Measurements from ENCODE around the gene AGPAT4.

The AGPAT4 gene

GRCh38 chr6:161284653-161285052 is 10.8 kb upstream of the AGPAT4 start:
- no peak for DNase-seq (ENCODE audit: low read depth)

GRCh38 chr6:161281092-161281491 is 7.2 kb upstream of the AGPAT4 start:
- no peak for DNase-seq (ENCODE audit: low read depth)

GRCh38 chr6:161279677-161280415 is 6.0 kb upstream of the AGPAT4 start:
- no peak for DNase-seq (ENCODE audit: low read depth)

- no peak for DNase-seq (ENCODE audit: low read depth)
Measured at GRCh38 chr6:161276605-161277155, 2.8 kb upstream of the AGPAT4 start.

- no peak for DNase-seq (ENCODE audit: low read depth)
Measured at GRCh38 chr6:161274898-161275297, 1.0 kb upstream of the AGPAT4 start.

- no peak for DNase-seq (ENCODE audit: low read depth)
Measured at GRCh38 chr6:161274488-161274858, 612 bp upstream of the AGPAT4 start.

GRCh38 chr6:161273274-161273751 is 548 bp downstream of the AGPAT4 start:
- peak; percentile 59 for DNase-seq (ENCODE audit: low read depth)

GRCh38 chr6:161272635-161273273 is 1.1 kb downstream of the AGPAT4 start:
- peak; percentile 29 for DNase-seq (ENCODE audit: low read depth)

GRCh38 chr6:161271343-161272030 is 2.4 kb downstream of the AGPAT4 start:
- no peak for DNase-seq (ENCODE audit: low read depth)

- no peak for DNase-seq (ENCODE audit: low read depth)
Measured at GRCh38 chr6:161270116-161270515, 3.7 kb downstream of the AGPAT4 start.

GRCh38 chr6:161269310-161269709 is 4.6 kb downstream of the AGPAT4 start:
- DNase-seq (ENCODE audit: low read depth): no peak

GRCh38 chr6:161268531-161269210 is 5.2 kb downstream of the AGPAT4 start:
- no peak for DNase-seq (ENCODE audit: low read depth)

- no peak for DNase-seq (ENCODE audit: low read depth)
Measured at GRCh38 chr6:161266513-161267230, 7.2 kb downstream of the AGPAT4 start.

- no peak for DNase-seq (ENCODE audit: low read depth)
Measured at GRCh38 chr6:161265975-161266374, 7.9 kb downstream of the AGPAT4 start.

- DNase-seq (ENCODE audit: low read depth): no peak
Measured at GRCh38 chr6:161265554-161265953, 8.3 kb downstream of the AGPAT4 start.

GRCh38 chr6:161264181-161264580 is 9.7 kb downstream of the AGPAT4 start:
- DNase-seq (ENCODE audit: low read depth): no peak

GRCh38 chr6:161261816-161262215 is 12.0 kb downstream of the AGPAT4 start:
- DNase-seq (ENCODE audit: low read depth): no peak

- DNase-seq (ENCODE audit: low read depth): no peak
Measured at GRCh38 chr6:161261325-161261724, 12.5 kb downstream of the AGPAT4 start.

- no peak for DNase-seq (ENCODE audit: low read depth)
Measured at GRCh38 chr6:161259302-161259701, 14.6 kb downstream of the AGPAT4 start.

- DNase-seq (ENCODE audit: low read depth): peak; percentile 89
Measured at GRCh38 chr6:161257793-161258457, 15.9 kb downstream of the AGPAT4 start.

GRCh38 chr6:161256407-161256806 is 17.5 kb downstream of the AGPAT4 start:
- no peak for DNase-seq (ENCODE audit: low read depth)

Measured in fibroblast of the conjunctiva (primary cell).